ENCODE results near the gene CIZ1.
"Not testable (repeated sequence)": the region's sequence is repeated elsewhere in the genome, so short reads cannot be mapped to it uniquely, and the experiment has no call there.

- TF ChIP-seq EZH2phosphoT487 (IDR thresholded peaks at IDR 0.05; ENCODE audit: insufficient read depth, low read depth); EZH2 (IDR thresholded peaks at IDR 0.05; ENCODE audit: insufficient read depth, poor library complexity, severe bottlenecking): not testable (repeated sequence)
Measured at GRCh38 chr9:128230897-128231296, 39.5 kb upstream of the CIZ1 start.
